Measurements from ENCODE around the gene DHH.
"Not testable (repeated sequence)": the region's sequence is repeated elsewhere in the genome, so short reads cannot be mapped to it uniquely, and the experiment has no call there.

Gene DHH

DNA sequence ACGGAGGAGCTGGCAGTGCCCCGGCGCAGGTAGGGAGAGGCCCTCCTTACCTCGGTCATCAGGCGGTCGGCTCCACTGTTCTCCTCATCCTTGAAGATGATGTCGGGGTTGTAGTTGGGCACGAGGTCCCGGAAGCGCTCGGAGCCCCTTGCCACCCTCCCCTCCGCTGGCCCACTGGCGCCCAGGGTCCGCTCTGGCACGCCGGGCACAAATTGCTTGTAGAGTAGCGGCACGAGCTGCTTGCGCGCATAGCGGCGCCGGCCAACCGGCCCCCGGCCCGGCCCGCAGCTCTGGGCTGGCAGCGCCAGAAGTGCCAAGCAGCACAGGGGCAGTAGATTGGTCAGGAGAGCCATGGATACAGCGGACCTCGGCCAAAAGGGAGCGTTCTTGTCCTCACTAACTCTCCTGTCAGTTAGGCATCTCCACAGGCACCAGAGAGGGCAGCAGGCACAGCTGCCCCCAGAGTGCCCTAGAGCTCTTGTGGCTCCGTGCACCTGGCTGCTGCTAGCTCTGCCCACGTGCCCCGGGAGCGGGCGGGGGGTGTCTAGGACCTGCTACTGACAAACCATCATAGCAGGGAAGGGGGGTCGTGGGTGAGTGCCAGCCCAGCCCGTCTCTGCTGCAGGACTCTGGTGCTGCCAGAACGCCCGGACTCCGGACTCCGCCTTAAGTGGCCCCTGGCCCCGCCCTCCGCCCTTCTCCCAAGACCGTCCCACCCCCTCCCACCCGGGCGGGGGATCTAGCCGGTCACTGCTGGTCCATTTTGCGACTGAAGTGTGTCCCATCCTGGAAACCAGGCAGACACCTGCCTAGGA lies at the start of gene DHH:
Gene DHH (minus strand): TSS at position 642 of the 815 bp plus-strand sequence. CDS start 289 bp downstream, at position 353.
- DNase-seq (ENCODE audit: low read depth in 2 of 2), result no peak

DNA sequence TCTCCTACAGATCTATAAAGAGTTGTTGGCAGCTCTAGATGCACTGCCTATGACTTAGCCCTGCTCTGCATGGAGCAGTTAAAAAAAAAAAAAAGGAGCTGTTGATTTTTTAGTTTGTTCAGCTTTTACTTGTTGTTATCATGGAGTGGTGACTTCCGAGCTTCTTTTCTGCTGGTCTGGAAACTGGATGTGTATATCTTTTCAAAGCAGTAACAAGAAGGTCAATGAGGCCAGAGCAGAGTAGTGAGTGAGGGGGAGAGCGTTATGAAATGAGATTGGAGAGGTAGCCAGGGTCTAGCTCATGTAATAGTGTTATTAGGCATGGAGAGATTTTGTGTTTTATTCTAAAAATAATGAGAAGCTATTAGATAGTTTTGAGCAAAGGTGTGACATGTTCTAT lies 49.8 kb upstream of the DHH start:
- DNase-seq (ENCODE audit: low read depth in 2 of 2), result no peak

DNA sequence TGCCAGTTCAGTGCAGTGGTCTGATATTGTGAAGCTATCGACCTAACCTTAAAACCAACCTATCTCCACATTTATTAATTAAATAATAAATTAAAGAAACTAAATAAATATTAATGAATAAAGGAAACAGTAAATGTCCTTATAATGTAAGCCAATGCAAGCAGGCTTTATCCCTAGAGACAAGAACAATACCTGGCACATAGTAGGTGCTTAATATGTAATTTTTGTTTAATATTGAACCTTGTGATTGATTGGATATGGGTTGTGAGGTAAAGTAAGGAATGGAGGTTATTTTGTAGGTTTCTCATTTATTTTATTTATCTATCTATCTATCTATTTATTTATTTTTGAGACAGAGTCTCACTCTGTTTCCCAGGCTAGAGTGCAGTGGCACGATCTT lies 44.4 kb upstream of the DHH start:
- no peak for DNase-seq (ENCODE audit: low read depth in 2 of 2)

DNA sequence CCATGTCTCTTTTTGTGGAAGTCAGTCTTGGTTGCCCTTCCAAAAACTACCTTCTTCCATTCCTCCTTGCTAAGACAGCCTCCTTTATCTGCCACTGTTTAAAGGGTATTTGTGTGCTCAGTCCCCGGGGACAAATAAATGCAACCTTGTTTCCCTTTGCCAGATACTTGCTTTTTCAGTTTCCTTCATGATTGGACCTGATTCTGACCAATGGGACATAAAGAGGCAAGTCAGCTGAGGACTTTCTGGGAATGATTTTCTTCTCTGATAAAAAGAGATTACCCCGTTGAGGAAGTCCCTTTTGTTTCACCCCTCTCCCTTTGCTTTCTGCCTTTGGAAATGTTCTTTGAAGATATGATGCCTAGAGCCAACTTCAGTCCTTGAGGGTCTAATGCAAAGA lies 44.0 kb upstream of the DHH start:
- DNase-seq (ENCODE audit: low read depth in 2 of 2), result no peak

DNA sequence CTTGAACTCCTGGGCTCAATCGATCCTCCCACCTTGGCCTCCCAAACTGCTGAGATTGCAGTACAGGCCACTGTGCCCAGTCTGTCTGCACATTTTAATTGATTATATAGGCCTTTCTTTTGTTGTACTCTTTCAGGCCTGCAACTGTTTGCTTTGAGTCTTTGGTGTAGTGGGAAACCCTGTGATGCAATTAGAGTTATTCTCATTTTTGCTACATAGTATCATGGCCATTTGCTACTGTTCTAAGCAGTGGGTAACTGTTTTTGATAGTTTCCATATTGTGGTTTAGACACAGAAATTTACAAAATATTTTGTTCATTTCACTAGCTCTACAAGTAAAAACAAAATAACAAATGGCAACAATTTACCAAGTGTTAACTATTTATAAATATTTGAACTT lies 42.9 kb upstream of the DHH start:
- DNase-seq (ENCODE audit: low read depth in 2 of 2), result no peak

DNA sequence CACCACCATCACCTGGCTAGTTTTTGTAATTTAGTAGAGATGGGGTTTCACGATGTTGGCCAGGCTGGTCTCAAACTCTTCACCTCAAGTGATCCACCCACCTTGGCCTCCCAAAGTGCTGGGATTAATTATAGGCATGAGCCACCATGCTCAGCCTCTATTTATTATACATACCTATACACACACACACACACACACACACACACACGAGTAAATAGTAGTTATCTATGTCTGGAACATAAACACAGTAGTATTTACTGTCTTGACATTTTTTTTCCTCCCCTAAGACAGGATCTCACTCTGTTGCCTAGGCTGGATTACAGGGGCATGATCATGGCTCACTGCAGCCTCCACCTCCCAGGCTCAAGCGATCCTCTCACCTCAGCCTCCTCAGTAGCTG lies 42.4 kb upstream of the DHH start:
- DNase-seq (ENCODE audit: low read depth in 2 of 2), result not testable (repeated sequence)

DNA sequence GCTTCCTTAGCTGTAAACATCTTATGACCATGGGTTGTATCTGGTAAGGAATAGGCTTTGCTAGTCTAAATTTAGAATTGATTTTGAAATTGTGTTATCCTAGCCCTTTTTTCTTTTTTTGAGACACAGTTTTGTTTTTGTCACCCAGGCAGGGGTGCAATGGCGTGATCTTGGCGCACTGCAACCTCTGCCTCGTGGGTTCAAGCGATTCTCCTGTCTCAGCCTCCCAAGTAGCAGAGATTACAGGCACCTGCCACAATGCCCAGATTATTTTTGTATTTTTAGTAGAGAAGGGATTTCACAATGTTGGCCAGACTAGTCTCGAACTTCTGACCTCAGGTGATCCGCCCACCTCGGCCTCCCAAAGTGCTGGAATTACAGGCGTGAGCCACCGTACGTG lies 39.0 kb upstream of the DHH start:
- DNase-seq (ENCODE audit: low read depth in 2 of 2), result no peak

DNA sequence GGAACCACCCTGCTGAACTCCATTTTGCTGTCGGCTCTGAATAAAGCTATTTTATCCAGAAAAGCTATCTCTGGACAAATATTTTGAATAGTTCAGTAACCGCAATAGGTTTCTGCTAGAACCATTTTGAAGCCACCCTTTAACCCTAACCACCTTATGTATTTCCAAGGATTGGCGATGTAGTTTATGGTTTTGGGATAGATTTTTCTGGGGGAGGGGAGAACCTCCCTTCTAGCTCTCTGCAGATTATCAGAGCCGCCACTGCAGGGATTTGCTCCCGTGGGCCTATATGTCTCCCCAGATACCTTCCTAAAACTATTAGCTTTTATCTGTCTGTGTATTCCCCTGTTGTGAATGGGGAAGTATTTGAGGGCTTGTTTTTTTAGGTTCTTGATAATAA lies 38.4 kb upstream of the DHH start:
- no peak for DNase-seq (ENCODE audit: low read depth in 2 of 2)

DNA sequence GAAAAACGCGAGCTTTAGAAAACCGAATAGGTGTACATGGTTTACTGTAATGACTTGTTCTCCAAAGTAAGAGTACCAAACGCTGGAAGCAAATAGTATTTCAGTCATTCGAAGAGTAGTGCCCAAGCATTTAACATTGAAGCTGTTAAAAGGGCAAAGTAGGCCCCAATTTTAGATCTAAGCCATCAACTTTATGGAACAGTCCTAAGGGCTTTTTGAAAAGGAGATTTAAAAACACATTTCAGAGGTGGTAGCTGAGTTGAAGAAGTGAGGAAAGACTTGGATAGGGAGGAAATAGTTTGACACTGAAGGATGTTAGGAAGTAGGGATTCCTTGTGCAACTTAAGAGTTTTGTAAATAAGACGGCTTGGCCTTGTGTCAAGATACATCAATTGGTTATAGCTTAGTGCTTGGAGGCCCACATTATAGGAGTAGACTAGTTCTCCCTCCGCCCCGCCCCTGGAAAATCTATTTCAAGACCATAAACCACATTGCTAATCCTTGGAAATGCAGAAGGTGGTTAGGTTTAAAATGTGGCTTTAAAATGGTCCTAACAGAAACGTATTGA lies 37.4 kb upstream of the DHH start:
- DNase-seq (ENCODE audit: low read depth in 2 of 2), result peak; percentile 49 to 50

DNA sequence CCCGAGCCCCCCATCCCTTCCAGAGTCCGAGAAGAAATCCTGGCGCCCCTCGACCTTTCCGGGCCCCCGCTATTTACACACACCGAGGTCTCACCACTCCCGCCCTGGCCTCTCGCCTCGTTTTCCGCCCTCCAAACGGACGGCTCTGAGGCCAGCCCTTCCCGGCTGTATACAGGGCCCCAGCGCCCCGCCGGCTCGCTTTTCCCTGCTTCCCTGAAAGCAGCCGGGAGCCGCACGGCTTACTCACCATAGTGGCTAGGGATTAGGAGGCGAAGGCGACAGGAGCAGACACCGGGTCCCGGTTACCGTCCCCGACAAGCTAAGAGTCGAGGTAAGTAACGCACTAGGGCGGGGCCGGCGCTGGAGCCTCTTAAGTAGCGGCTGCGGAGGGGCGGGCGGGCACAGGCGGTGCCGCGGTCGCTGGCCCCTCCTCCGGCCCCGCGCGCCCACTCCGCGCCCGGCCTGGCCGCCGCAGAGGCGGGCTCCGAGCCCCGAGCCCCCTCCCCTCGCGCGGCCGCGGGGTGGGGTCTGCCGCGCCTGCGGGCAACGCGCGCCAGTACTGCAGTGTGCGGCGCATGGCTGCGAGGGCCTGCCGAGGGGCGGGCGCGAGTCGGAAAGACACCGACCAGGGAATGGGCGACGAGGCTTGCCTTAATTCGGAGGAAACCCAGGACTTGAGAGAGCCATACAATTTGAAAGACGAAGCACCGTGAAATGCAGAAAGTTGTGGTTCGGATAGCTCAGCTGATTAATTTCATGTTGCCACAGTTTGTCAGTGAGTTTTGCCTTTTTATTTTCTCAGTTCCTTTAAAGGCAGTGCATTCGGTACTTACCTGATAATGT lies 36.7 kb upstream of the DHH start, which contains the start of gene TUBA1B:
Gene TUBA1B (minus strand): TSS at position 345 of the 843 bp plus-strand sequence. CDS start 95 bp downstream, at position 250.
- DNase-seq (ENCODE audit: low read depth in 2 of 2), result peak; percentile 77 to 83

DNA sequence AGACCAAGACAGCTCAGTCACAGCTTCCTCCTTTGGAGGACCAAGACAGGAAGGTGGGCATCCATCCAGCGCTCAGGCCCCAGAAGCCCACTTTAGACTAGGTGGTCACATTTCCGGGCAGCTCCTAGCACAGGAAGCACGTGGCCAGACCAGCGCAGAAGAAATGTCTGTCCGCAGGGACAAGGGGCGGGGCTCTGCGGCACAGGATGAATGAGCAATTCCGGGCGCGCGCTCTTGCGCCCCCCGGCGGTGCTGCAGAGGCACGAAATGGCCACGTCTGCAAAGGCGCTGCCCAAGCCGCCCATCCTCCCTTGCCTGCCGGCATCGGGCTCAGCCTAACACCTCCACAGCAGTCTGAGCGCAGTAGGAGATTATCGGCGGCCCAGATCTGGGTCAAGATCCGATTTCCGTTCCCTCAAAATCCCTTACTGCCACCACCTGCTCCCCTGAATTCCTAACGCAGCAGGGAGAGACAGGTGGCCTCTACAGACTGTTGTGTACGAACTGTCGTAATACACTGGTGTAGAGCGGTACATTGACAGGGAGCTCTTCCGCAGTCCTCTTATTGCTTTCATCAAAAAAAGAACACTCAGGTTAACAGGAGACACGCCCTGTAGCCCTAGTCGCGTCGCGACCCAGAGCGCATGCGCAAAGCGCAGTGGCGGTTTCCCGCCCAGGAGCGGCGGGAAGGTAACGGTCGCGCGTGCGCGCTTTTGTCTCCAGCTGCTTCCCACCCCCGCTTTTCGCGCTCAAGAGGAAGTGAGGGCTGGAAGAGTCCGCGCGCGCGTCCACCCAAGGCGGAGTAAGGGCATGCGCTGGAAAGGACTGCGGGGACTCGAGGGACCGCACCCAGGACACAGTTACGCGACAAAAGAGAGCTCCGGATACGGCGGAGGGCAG lies 35.8 kb upstream of the DHH start:
- DNase-seq (ENCODE audit: low read depth in 2 of 2), result peak; percentile 81 to 83

DNA sequence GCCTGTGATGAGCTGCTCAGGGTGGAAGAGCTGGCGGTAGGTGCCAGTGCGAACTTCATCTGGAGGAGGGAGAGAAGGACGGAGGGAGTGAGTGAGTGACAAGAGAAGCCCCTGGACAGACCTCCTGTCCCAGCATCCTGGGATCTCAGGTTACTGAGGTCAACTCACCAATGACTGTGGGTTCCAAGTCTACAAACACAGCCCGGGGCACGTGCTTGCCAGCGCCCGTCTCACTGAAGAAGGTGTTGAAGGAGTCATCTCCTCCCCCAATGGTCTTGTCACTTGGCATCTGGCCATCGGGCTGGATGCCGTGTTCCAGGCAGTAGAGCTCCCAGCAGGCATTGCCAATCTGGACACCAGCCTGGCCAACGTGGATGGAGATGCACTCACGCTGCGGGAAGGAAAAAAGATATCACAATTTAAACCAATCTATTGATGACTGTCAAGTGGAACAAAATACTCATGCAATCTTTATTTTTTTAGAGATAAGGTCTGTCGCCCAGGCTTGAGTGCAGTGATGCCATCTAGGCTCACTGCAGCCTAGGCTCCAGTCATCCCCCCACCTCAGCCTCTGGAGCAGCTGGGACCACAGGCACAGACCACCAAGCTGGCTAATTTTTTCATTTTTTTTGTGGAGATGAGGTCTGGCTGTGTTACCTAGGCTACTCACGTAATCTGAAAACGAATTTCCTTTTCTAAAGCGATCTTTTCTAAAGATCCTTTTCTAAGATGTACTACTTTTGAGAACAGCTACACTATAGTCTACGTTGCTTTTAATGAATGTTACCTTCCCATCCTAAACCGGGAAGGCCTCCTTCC lies 34.9 kb upstream of the DHH start:
- DNase-seq (ENCODE audit: low read depth in 2 of 2), result no peak

DNA sequence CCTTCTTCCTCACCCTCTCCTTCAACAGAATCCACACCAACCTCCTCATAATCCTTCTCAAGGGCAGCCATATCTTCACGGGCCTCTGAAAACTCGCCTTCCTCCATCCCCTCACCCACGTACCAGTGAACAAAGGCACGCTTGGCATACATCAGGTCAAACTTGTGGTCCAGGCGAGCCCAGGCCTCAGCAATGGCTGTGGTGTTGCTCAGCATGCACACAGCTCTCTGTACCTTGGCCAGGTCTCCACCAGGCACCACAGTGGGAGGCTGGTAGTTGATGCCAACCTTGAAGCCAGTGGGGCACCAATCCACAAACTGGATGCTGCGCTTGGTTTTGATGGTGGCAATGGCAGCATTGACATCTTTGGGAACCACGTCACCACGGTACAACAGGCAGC lies 33.4 kb upstream of the DHH start:
- DNase-seq (ENCODE audit: low read depth in 2 of 2), result not testable (repeated sequence)

DNA sequence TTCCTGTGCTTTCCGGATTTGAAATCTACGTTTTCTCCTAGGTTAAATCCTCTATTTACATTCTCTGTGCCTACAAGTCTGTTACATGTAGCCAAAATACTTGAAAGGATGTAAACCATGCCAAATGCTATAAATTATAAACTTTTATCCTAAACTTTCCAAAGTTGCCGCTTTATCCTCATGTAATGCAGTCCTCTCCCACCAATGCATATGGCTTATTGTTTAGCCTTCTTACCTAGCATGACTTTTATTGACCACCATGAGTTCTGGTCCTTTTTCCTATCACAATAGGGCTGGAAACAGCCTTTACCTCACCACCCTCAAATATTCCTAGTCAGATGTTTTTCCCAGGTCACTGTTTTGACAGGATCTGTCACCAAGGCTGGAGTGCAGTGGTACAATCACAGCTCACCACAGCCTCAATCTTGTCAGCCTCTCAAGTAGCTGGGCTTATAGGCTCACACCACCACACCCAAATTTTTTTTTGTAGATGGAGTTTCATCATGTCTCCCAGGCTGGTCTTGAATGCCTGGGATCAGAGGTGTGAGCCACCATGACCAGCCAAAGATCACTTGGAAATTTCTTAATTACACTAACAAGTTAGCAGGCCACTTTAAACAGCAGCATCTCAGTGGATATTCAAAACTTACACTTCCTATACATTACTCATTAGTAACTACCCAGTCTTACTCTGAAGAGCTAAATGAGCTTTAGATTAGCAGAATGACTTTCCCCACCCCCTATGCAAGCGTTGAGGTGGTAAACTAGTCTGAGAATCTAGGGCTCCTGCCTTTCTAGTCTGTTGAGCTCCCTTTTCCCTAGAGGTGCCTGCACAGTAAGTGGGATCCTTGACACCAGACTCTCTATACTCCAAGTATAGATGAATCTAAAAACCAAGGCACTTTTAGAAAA lies 32.5 kb upstream of the DHH start:
- no peak for DNase-seq (ENCODE audit: low read depth in 2 of 2)

DNA sequence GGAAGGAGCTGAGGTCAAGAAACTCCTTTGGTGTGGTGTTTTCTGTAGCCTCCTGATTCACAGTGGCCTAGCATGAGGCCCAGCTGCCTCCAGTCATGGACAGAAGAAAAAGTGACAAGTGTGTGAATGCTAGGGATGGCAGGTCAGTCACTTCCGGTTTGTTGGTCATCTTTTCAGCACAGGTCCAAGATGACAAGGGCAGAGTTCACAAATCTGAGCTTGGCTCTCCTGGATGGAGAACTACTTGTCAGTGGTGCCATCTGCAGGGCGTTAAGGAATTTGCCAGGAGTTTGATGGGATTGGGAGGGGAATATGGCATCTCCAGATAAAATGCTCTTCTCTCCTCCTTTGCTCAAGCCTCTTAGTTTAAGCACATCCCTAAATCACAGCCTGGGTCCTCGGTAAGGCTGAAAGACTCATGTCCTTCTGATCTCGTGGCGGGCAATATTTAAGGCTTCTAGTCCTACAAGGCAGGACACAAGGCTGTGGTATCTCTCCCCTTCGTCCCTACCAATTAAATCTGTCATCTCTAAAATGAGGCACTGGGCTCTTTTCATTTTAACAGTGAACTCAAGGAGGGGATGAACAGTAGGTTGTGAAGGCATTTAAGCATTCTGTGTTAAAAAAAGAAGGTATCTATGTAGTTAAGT lies 26.6 kb upstream of the DHH start:
- DNase-seq (ENCODE audit: low read depth in 2 of 2), result no peak

DNA sequence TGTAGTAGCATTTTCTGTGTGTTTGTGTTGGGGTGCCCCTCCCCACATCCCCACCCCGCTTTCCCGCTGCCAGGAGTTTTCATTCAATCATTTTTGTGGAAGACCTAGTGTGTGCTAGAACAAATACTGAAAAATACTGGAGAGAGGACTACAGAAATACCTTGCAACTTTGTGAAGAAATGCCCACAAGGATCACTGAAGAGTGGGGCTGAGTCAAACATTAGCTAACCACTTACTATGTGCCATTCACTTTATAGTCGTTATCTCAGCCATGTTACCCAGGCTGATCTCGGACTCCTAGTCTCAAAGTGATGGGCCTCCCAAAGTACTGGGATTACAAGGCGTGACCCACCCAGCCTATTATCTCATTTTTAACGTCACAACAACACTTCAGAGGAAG lies 16.6 kb upstream of the DHH start:
- no peak for DNase-seq (ENCODE audit: low read depth in 2 of 2)

DNA sequence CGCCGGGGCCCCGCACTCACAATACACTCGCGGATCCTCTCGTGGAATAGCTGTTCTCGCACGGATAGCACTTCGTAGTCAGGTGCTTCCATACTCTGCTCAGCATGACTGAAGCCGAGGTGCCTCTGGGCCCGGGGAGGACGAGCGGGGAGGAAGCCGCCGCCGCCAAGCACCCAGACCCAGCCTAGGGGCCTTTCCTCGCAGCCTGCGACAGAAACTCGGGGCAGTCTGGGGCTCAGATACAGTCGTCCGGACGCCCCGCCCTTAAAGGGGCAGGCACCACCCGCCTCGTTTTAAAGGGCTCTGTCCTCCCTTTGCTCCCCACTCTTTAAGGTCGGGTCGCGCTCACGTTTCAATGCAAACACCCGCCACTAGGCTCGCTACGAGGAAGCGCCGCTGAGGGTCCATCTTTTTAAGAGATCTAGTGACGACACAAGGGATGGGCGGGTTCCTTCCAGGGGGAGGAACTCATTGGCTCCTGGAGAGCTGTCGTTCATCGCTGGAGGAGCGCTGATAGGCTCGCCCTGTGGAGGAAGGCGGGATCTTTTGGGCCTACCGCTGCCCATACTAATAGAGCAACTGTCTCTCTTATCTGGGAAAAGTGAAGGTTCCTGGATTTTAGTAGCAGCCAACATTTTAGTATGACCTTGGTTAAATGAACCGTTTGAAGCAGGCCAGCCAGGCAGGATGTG lies 16.0 kb upstream of the DHH start, which contains the start of gene LMBR1L:
Gene LMBR1L (minus strand): TSS at position 384 of the 692 bp plus-strand sequence. CDS start 292 bp downstream, at position 92.
- DNase-seq (ENCODE audit: low read depth in 2 of 2), result peak; percentile 97 to 98
